ENCODE measurements around the gene ILKAP. TPM values are rescaled to one million over a fixed set of nuclear protein-coding genes. Genes with fewer than 3 reads are reported as not detected.

The ILKAP gene, protein sequence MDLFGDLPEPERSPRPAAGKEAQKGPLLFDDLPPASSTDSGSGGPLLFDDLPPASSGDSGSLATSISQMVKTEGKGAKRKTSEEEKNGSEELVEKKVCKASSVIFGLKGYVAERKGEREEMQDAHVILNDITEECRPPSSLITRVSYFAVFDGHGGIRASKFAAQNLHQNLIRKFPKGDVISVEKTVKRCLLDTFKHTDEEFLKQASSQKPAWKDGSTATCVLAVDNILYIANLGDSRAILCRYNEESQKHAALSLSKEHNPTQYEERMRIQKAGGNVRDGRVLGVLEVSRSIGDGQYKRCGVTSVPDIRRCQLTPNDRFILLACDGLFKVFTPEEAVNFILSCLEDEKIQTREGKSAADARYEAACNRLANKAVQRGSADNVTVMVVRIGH
- total RNA-seq (2022) (31.6 and 32.2 TPM in 2 replicates), Bru-seq, nascent RNA (percentile 81 among the genes with signal in this experiment), BruChase-seq, experiment 1, labeled RNA remaining after a 2-hour chase (percentile 80 among the genes with signal in this experiment), BruChase-seq, experiment 2, labeled RNA remaining after a 6-hour chase (percentile 74 among the genes with signal in this experiment)
- long read RNA-seq, transcript ILKAP-201 (12 exons, 1,490 nt) = major isoform, 44 of 64 reads
- long read RNA-seq, partial matches to known transcripts = 1 of 64 reads
- long read RNA-seq, other reads (novel, unspliced or antisense) = 19 of 64 reads

DNA sequence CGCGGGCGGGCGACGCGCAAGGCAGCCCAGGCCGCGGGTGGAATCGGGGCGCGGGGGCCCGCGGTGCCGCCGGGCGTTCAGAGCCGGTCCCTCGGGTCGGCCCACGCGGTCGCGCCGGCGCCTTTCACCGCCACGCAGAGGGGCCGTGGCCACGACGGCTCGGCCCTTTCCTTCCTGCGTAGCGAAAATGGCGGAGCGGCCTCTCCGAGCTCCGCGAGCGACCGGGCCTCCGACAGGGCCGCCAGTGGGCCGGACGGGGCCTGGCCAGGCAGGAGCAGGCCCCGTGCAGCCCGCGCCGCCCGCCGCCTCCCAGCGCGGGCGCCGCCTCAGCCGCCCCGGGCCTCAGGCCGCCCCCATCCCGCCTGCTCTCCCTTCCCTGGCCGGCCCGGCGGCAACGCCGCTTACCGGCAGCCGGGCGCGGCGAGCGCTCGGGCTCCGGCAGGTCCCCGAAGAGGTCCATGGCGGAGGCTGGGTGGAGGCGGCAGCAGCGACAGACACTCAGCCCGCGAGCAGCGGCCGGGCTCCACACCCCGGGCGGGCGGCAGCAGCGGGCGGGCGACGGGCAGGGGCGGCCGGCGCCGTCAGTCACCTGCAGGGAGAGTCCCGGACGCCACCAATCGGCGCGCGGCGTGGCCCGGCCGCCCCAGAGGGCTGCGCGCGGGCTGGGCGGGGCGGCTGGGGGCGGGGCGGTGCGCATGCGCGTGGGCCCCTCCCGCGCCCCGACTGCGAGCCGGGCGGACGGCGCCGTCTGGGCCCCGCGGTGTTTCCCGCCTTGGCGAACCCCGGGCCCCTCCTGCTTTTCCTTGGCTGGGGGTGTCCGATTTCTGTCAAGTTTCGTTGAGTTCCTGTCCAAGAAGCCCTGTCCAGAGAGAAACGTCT, at the start of gene ILKAP:
ILKAP (minus strand) TSS at position 602 of the 879 bp plus-strand sequence; CDS start at position 460, 142 bp downstream.
- H3K9me3 Mint-ChIP-seq (ENCODE audit: unreplicated experiment) = no peaks in the 10 kb centered on the region
- no TSS peak for BruUV-seq (replicated peaks)
- DNase-seq = peak; percentile 80 to 87
- POLR2A ChIA-PET = interaction anchor here (0.6 kb wide), 1 partner anchor 36 kb away, joined by 8 read pairs; no protein-coding TSS in a partner anchor
- intact Hi-C loops (cut with micrococcal nuclease; ENCODE audit: unreplicated experiment) = loop anchor here (1.0 kb wide), 1 partner anchor 31 kb away; no protein-coding TSS in a partner anchor
- TF ChIP-seq, protein P1, sequence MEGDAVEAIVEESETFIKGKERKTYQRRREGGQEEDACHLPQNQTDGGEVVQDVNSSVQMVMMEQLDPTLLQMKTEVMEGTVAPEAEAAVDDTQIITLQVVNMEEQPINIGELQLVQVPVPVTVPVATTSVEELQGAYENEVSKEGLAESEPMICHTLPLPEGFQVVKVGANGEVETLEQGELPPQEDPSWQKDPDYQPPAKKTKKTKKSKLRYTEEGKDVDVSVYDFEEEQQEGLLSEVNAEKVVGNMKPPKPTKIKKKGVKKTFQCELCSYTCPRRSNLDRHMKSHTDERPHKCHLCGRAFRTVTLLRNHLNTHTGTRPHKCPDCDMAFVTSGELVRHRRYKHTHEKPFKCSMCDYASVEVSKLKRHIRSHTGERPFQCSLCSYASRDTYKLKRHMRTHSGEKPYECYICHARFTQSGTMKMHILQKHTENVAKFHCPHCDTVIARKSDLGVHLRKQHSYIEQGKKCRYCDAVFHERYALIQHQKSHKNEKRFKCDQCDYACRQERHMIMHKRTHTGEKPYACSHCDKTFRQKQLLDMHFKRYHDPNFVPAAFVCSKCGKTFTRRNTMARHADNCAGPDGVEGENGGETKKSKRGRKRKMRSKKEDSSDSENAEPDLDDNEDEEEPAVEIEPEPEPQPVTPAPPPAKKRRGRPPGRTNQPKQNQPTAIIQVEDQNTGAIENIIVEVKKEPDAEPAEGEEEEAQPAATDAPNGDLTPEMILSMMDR (IDR thresholded peaks at IDR 0.05; ENCODE audit: insufficient read depth in 1 of 2, low read depth in 1 of 2, low read length in 1 of 2, severe bottlenecking in 1 of 2, unreplicated experiment in 1 of 2) = no peak
- H3K4me3 Mint-ChIP-seq (ENCODE audit: unreplicated experiment) = peak within 1 kb of the TSS; percentile 74
- H3K4me1 ChIP-seq = peaks cover 4% of the 10 kb centered on the region; the same call in 1 of the 2 replicates
- H3K4me3 ChIP-seq (ENCODE audit: low read depth, low read length) = peak within 1 kb of the TSS; percentile 64
- no peaks in the 10 kb centered on the region for H3K4me1 Mint-ChIP-seq (ENCODE audit: low read depth, unreplicated experiment)
- H3K36me3 ChIP-seq (ENCODE audit: control insufficient read depth, insufficient read depth, low read length) = no peaks in the 10 kb centered on the region
- no peaks in the 10 kb centered on the region for H3K27me3 Mint-ChIP-seq (ENCODE audit: insufficient read depth, unreplicated experiment)
- CTCF ChIA-PET = interaction anchor here (0.9 kb wide), 1 partner anchor 60 kb away, joined by 3 read pairs; no protein-coding TSS in a partner anchor
- peak within 1 kb of the TSS; percentile 55 for H3K27ac Mint-ChIP-seq (ENCODE audit: unreplicated experiment)
- no peaks in the 10 kb centered on the region for H3K27me3 ChIP-seq (replicated peaks; ENCODE audit: control insufficient read depth, insufficient read depth, low read length)
- H3K36me3 Mint-ChIP-seq (ENCODE audit: insufficient read depth, unreplicated experiment) = no peaks in the 10 kb centered on the region
- no peaks in the 10 kb centered on the region for H3K9me3 ChIP-seq

GRCh38 chr2:238252766-238253630, 49.5 kb upstream of the ILKAP start:
- POLR2A ChIA-PET = no interaction called here
- intact Hi-C loops (cut with micrococcal nuclease; ENCODE audit: unreplicated experiment) = no loop called here
- no peaks in the 10 kb centered on the region; the same call in 1 of the 2 replicates for H3K36me3 ChIP-seq (ENCODE audit: control insufficient read depth, insufficient read depth, low read length)

More at GRCh38 chr2:238252766-238253630, 49.5 kb upstream of the ILKAP start:
- peaks cover 16% of the 10 kb centered on the region for H3K36me3 Mint-ChIP-seq (ENCODE audit: insufficient read depth, unreplicated experiment)
- H3K4me1 Mint-ChIP-seq (ENCODE audit: low read depth, unreplicated experiment) = no peaks in the 10 kb centered on the region
- no peak overlapping the region for H3K4me3 Mint-ChIP-seq (ENCODE audit: unreplicated experiment)
- CTCF ChIA-PET = interaction anchor here (1.5 kb wide), 1 partner anchor 10 kb away, joined by 4 read pairs; no protein-coding TSS in a partner anchor
- no peak overlapping the region for H3K4me3 ChIP-seq (ENCODE audit: low read depth, low read length)
- no peaks in the 10 kb centered on the region for H3K9me3 Mint-ChIP-seq (ENCODE audit: unreplicated experiment)
- no peaks in the 10 kb centered on the region for H3K27me3 Mint-ChIP-seq (ENCODE audit: insufficient read depth, unreplicated experiment)
- no peak for DNase-seq
- TF ChIP-seq, protein P1 (IDR thresholded peaks at IDR 0.05; ENCODE audit: insufficient read depth in 1 of 2, low read depth in 1 of 2, low read length in 1 of 2, severe bottlenecking in 1 of 2, unreplicated experiment in 1 of 2) = no peak
- no peaks in the 10 kb centered on the region for H3K27me3 ChIP-seq (replicated peaks; ENCODE audit: control insufficient read depth, insufficient read depth, low read length)
- H3K4me1 ChIP-seq = no peaks in the 10 kb centered on the region
- no peak overlapping the region for H3K27ac Mint-ChIP-seq (ENCODE audit: unreplicated experiment)
- BruUV-seq (replicated peaks) = no TSS peak
- no peaks in the 10 kb centered on the region for H3K9me3 ChIP-seq
